ENCODE results near the gene BTBD7. TPM values are rescaled to one million over a fixed set of nuclear protein-coding genes. Genes with fewer than 3 reads are reported as not detected.

BTBD7 gene
- total and polyA plus RNA-seq, 9 of the 15 experiments (the other 6 are each of a cell fraction or from before 2014, with no cell fraction given), result 2.5 to 12.9 (median 6.2) TPM

GRCh38 chr14:93332853-93333630, at the start of gene BTBD7 (continued):
- TF ChIP-seq, protein P1, sequence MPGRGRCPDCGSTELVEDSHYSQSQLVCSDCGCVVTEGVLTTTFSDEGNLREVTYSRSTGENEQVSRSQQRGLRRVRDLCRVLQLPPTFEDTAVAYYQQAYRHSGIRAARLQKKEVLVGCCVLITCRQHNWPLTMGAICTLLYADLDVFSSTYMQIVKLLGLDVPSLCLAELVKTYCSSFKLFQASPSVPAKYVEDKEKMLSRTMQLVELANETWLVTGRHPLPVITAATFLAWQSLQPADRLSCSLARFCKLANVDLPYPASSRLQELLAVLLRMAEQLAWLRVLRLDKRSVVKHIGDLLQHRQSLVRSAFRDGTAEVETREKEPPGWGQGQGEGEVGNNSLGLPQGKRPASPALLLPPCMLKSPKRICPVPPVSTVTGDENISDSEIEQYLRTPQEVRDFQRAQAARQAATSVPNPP (IDR thresholded peaks at IDR 0.05; ENCODE audit: borderline replicate concordance, insufficient read depth, insufficient read length), result no peak
- TF ChIP-seq, protein P2, sequence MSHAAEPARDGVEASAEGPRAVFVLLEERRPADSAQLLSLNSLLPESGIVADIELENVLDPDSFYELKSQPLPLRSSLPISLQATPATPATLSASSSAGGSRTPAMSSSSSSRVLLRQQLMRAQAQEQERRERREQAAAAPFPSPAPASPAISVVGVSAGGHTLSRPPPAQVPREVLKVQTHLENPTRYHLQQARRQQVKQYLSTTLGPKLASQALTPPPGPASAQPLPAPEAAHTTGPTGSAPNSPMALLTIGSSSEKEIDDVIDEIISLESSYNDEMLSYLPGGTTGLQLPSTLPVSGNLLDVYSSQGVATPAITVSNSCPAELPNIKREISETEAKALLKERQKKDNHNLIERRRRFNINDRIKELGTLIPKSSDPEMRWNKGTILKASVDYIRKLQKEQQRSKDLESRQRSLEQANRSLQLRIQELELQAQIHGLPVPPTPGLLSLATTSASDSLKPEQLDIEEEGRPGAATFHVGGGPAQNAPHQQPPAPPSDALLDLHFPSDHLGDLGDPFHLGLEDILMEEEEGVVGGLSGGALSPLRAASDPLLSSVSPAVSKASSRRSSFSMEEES (CRISPR knock-in tag; IDR thresholded peaks at IDR 0.05), result peak; percentile 88
- no peak for TF ChIP-seq PML (IDR thresholded peaks at IDR 0.05; ENCODE audit: low read length)
- peak; percentile 87 for TF ChIP-seq USF1 (CRISPR knock-in tag; IDR thresholded peaks at IDR 0.05)
- TF ChIP-seq MEIS2 (IDR thresholded peaks at IDR 0.05; ENCODE audit: partially characterized antibody), result peak; percentile 43
- TF ChIP-seq, protein P3, sequence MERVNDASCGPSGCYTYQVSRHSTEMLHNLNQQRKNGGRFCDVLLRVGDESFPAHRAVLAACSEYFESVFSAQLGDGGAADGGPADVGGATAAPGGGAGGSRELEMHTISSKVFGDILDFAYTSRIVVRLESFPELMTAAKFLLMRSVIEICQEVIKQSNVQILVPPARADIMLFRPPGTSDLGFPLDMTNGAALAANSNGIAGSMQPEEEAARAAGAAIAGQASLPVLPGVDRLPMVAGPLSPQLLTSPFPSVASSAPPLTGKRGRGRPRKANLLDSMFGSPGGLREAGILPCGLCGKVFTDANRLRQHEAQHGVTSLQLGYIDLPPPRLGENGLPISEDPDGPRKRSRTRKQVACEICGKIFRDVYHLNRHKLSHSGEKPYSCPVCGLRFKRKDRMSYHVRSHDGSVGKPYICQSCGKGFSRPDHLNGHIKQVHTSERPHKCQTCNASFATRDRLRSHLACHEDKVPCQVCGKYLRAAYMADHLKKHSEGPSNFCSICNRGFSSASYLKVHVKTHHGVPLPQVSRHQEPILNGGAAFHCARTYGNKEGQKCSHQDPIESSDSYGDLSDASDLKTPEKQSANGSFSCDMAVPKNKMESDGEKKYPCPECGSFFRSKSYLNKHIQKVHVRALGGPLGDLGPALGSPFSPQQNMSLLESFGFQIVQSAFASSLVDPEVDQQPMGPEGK (CRISPR knock-in tag; IDR thresholded peaks at IDR 0.05; ENCODE audit: borderline replicate concordance), result no peak
- TF ChIP-seq CCNT2 (IDR thresholded peaks at IDR 0.05; ENCODE audit: borderline replicate concordance, extremely low read depth, insufficient read length, low read depth, low read length), result peak; percentile 58
- TF ChIP-seq RAD51 (IDR thresholded peaks at IDR 0.05; ENCODE audit: borderline replicate concordance, low read depth), result peak; percentile 62; the same call in 1 of the 2 replicates
- TF ChIP-seq, protein P4, sequence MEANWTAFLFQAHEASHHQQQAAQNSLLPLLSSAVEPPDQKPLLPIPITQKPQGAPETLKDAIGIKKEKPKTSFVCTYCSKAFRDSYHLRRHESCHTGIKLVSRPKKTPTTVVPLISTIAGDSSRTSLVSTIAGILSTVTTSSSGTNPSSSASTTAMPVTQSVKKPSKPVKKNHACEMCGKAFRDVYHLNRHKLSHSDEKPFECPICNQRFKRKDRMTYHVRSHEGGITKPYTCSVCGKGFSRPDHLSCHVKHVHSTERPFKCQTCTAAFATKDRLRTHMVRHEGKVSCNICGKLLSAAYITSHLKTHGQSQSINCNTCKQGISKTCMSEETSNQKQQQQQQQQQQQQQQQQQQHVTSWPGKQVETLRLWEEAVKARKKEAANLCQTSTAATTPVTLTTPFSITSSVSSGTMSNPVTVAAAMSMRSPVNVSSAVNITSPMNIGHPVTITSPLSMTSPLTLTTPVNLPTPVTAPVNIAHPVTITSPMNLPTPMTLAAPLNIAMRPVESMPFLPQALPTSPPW (CRISPR knock-in tag; IDR thresholded peaks at IDR 0.05), result peak; percentile 87
- TF ChIP-seq, protein P5, sequence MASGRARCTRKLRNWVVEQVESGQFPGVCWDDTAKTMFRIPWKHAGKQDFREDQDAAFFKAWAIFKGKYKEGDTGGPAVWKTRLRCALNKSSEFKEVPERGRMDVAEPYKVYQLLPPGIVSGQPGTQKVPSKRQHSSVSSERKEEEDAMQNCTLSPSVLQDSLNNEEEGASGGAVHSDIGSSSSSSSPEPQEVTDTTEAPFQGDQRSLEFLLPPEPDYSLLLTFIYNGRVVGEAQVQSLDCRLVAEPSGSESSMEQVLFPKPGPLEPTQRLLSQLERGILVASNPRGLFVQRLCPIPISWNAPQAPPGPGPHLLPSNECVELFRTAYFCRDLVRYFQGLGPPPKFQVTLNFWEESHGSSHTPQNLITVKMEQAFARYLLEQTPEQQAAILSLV (tag; IDR thresholded peaks at IDR 0.05), result no peak
- TF ChIP-seq TAL1 (IDR thresholded peaks at IDR 0.05), result no peak
- no peak for TF ChIP-seq POLR2AphosphoS2 (IDR thresholded peaks at IDR 0.05; ENCODE audit: low read length)
- TF ChIP-seq CREB1 (IDR thresholded peaks at IDR 0.05), result no peak; the same call in none of the 2 replicates
- TF ChIP-seq CREB1 (CRISPR knock-in tag; IDR thresholded peaks at IDR 0.05), result peak; percentile 50; the same call in 1 of the 2 replicates
- no peak for TF ChIP-seq ZNF398 (CRISPR knock-in tag; IDR thresholded peaks at IDR 0.05)
- no peak for TF ChIP-seq KDM1A (IDR thresholded peaks at IDR 0.05)
- TF ChIP-seq ZBED1 (IDR thresholded peaks at IDR 0.05), result no peak

All from K562 (cell line).